WI38 (cell line): ENCODE data around the gene COL4A2.
"Not testable (repeated sequence)": the region's sequence is repeated elsewhere in the genome, so short reads cannot be mapped to it uniquely, and the experiment has no call there.

Source experiments
- H3K4me3 ChIP-seq: 2 replicates; pipeline ENCODE4 v1.5.1; 2011; ENCODE audit warnings: low read depth, mild to moderate bottlenecking, control low read depth, low read length
- CTCF ChIP-seq: IDR thresholded peaks from 2 replicates; pipeline ENCODE4 v1.5.1; 2012; ENCODE audit warnings: low read depth, mild to moderate bottlenecking, control low read depth, low read length

The COL4A2 gene

GRCh38 chr13:110312339-110313031, 5.4 kb downstream of the COL4A2 start:
- no peak overlapping the region for H3K4me3 ChIP-seq
- TF ChIP-seq CTCF = no peak

GRCh38 chr13:110313261-110313660, 6.2 kb downstream of the COL4A2 start:
- not testable (repeated sequence) for H3K4me3 ChIP-seq

- H3K4me3 ChIP-seq = not testable (repeated sequence)
These were observed 6.6 kb downstream of the COL4A2 start for GRCh38 chr13:110313733-110314132.

- TF ChIP-seq CTCF = no peak
- no peak overlapping the region for H3K4me3 ChIP-seq
These were observed 7.6 kb downstream of the COL4A2 start for GRCh38 chr13:110314516-110315245.

GRCh38 chr13:110316196-110316595, 9.1 kb downstream of the COL4A2 start:
- H3K4me3 ChIP-seq = no peak overlapping the region
- TF ChIP-seq CTCF = no peak

- TF ChIP-seq CTCF = no peak
- no peak overlapping the region for H3K4me3 ChIP-seq
These were observed 10.0 kb downstream of the COL4A2 start for GRCh38 chr13:110317093-110317492.

GRCh38 chr13:110317496-110318195, 10.6 kb downstream of the COL4A2 start:
- TF ChIP-seq CTCF = no peak
- no peak overlapping the region for H3K4me3 ChIP-seq

- no peak for TF ChIP-seq CTCF
- no peak overlapping the region for H3K4me3 ChIP-seq
These were observed 11.8 kb downstream of the COL4A2 start for GRCh38 chr13:110318920-110319319.
